Measurements from ENCODE around the gene CGB5. TPM values are rescaled to one million over a fixed set of nuclear protein-coding genes. Genes with fewer than 3 reads are reported as not detected.
"Not testable (repeated sequence)": the region's sequence is repeated elsewhere in the genome, so short reads cannot be mapped to it uniquely, and the experiment has no call there.

Gene CGB5
- total RNA-seq, 1 experiment from 2014 or later, result not detected

- DNase-seq (peak; percentile 57), ATAC-seq (peak; percentile 53)
- peak overlapping the region; percentile 76 for H3K4me2 ChIP-seq (ENCODE audit: low read length)
- ChIA-PET POLR2A (ENCODE audit: unreplicated experiment) (interaction anchor here (0.6 kb wide), 2 partner anchors 141 to 399 kb away, joined by 6 read pairs; no protein-coding TSS in a partner anchor), CTCF (interaction anchor here (0.6 to 1.9 kb wide), 6 partner anchors 16 to 125 kb away, joined by 3 to 7 read pairs (median 4); partner anchors contain the start of gene CGB7)
- no peaks in the 10 kb centered on the region for H3K9me2 ChIP-seq (replicated peaks; ENCODE audit: low read length)
- intact Hi-C loops (cut with micrococcal nuclease), result loop anchor here (10.0 kb wide), 1 partner anchor 79 kb away; the partner anchor contains the start of genes GYS1 and RUVBL2
- no peak overlapping the region for H3K9ac ChIP-seq (ENCODE audit: low read length)
- no peaks in the 10 kb centered on the region for H3K36me3 ChIP-seq (ENCODE audit: low read depth, low read length)
- no peaks in the 10 kb centered on the region for H3K4me1 ChIP-seq (ENCODE audit: insufficient read depth, low read length)
- H2AFZ ChIP-seq (ENCODE audit: low read length), result peak overlapping the region; percentile 67; the same call in 1 of the 2 replicates
- TF ChIP-seq EZH2 (IDR thresholded peaks at IDR 0.05; ENCODE audit: low read length, unreplicated experiment) (no peak), CTCF (conservative IDR thresholded peaks at IDR 0.05; ENCODE audit: low read depth, low read length) (peak; percentile 53), EZH2phosphoT487 (IDR thresholded peaks at IDR 0.05; ENCODE audit: borderline replicate concordance, low read length) (no peak)
- H3F3A ChIP-seq (ENCODE audit: low read length, unreplicated experiment), result no peaks in the 10 kb centered on the region
- H3K9me3 ChIP-seq (ENCODE audit: low read length), result no peaks in the 10 kb centered on the region
- no peak overlapping the region for H3K27ac ChIP-seq (ENCODE audit: low read length)
- H4K20me1 ChIP-seq (ENCODE audit: low read length), result no peaks in the 10 kb centered on the region
- no peaks in the 10 kb centered on the region for H3K79me2 ChIP-seq (ENCODE audit: low read length)
- peak overlapping the region; percentile 53; the same call in 1 of the 2 replicates for H3K4me3 ChIP-seq (ENCODE audit: low read length)
- BruUV-seq (replicated peaks), result no TSS peak
- 0 out of 2 replicates have a peak, but pooled peaks cover 7% of the 10 kb centered on the region for H3K27me3 ChIP-seq (ENCODE audit: low read length)
Observed at GRCh38 chr19:49073514-49074378, 30.1 kb downstream of the CGB5 start.

- ATAC-seq; H3F3A ChIP-seq (ENCODE audit: low read length, unreplicated experiment); H3K9ac ChIP-seq (ENCODE audit: low read length); H3K9me3 ChIP-seq (ENCODE audit: low read length); H4K20me1 ChIP-seq (ENCODE audit: low read length); BruUV-seq (replicated peaks); H3K4me3 ChIP-seq (ENCODE audit: low read length); H3K79me2 ChIP-seq (ENCODE audit: low read length); H3K4me1 ChIP-seq (ENCODE audit: insufficient read depth, low read length); H3K27ac ChIP-seq (ENCODE audit: low read length); H3K27me3 ChIP-seq (ENCODE audit: low read length); H2AFZ ChIP-seq (ENCODE audit: low read length); H3K4me2 ChIP-seq (ENCODE audit: low read length); H3K36me3 ChIP-seq (ENCODE audit: low read depth, low read length); H3K9me2 ChIP-seq (replicated peaks; ENCODE audit: low read length): not testable (repeated sequence)
- peak; percentile 54 for DNase-seq
- peak; percentile 40; the same call in 1 of the 2 replicates for TF ChIP-seq CTCF (conservative IDR thresholded peaks at IDR 0.05; ENCODE audit: low read depth, low read length)
- intact Hi-C loops (cut with micrococcal nuclease), result loop anchor here (10.0 kb wide), 1 partner anchor 80 kb away; the partner anchor contains the start of genes GYS1 and RUVBL2
- CTCF ChIA-PET, result interaction anchor here (0.6 to 1.5 kb wide), 5 partner anchors 59 to 293 kb away, joined by 3 to 6 read pairs (median 4); no protein-coding TSS in a partner anchor
- POLR2A ChIA-PET (ENCODE audit: unreplicated experiment), result interaction anchor here (0.7 kb wide), 1 partner anchor 18 kb away, joined by 3 read pairs; no protein-coding TSS in a partner anchor
Observed at GRCh38 chr19:49074869-49075268, 31.2 kb downstream of the CGB5 start.

All from PC-3 (cell line).